Activated CD8-positive, alpha-beta memory T cell treated with anti-CD3 and anti-CD28 coated beads, Interleukin-2, amount 10 ng/mL, durations not matched to agents 7 days and 5 days (primary cell): ENCODE results near the gene GRIK4. TPM values are rescaled to one million over a fixed set of nuclear protein-coding genes. Genes with fewer than 3 reads are reported as not detected.

Source experiments
- ATAC-seq: fragments of 150-1000 bp; cut with Tn5 transposase; one replicate; pipeline ENCODE4 v1.10.0; 2021; ENCODE audit warnings: moderate library complexity
- CTCF ChIA-PET: fragments of 350-600 bp; sonication (Branson Sonifier 250); formaldehyde crosslinking; loops from one replicate; lab custom pipeline; 2021; ENCODE audit warnings: antibody characterized with exemption; lab: Charles Lee
- DNase-seq: peaks from one replicate; pipeline ENCODE4 v3.0.0-alpha.2; 2020
- H3K27ac Mint-ChIP-seq: one replicate; pipeline ENCODE4 v1.8.0; 2021; ENCODE audit warnings: mild to moderate bottlenecking, mixed read lengths
- H3K27me3 Mint-ChIP-seq: one replicate; pipeline ENCODE4 v1.8.0; 2021; ENCODE audit warnings: mixed read lengths
- H3K36me3 Mint-ChIP-seq: one replicate; pipeline ENCODE4 v1.8.0; 2021; ENCODE audit warnings: mild to moderate bottlenecking, mixed read lengths
- H3K4me1 Mint-ChIP-seq: one replicate; pipeline ENCODE4 v1.8.0; 2021; ENCODE audit warnings: mixed read lengths
- H3K4me3 Mint-ChIP-seq: one replicate; pipeline ENCODE4 v1.8.0; 2021; ENCODE audit warnings: mild to moderate bottlenecking, moderate library complexity, mixed read lengths
- H3K9me3 Mint-ChIP-seq: one replicate; pipeline ENCODE4 v1.8.0; 2022; ENCODE audit warnings: low read depth, mixed read lengths
- total RNA-seq, 2 experiments: library from RNA; stranded (reverse); gene quantifications; one replicate each; pipeline ENCODE4 v1.2.3, GENCODE V29; 2021

GRIK4 gene
- total RNA-seq, 2 experiments from 2014 or later: 0.21 TPM; not detected in 1

GRCh38 chr11:120566176-120566575, 54.6 kb downstream of the GRIK4 start:
- Mint-ChIP-seq H3K4me3 (no peak overlapping the region), H3K27me3 (peaks cover 49% of the 10 kb centered on the region), H3K9me3 (no peaks in the 10 kb centered on the region), H3K27ac (no peak overlapping the region), H3K36me3 (no peaks in the 10 kb centered on the region), H3K4me1 (peaks cover 8% of the 10 kb centered on the region)
- DNase-seq: no peak
- CTCF ChIA-PET: no interaction called here
- ATAC-seq: no peak

DNA sequence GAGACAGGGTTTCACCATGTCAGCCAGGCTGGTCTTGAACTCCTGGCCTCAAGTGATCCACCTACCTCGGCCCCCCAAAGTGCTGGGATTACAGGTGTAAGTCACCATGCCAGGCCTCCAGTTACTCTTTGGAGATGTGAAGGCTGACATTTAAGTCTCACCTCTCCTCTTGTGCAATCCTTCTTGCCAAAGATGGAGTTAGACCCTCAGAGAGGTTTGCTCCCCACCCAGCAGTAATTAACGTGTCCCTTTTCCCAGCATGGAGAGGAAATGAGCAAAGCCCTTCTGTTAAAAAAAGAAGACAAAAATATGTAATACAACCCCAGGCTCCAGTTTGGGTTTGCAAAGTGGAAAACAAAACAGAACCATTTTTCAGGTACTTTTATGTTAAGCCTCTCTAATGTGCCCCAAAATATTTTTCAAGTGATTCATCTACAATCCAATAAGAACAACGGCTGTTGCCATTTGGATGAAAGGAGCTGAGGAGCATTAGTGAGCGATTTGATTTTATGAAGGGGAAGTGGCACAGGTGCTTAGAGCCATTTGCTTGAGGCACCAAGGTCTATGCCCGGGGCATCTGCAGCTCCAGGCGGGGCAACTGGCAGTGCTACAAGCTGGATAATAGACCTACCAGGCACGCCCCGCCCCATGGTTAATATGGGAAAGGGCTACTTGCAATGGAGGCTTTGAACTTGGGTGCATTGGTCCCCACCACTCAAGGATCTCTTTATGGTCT, 57.2 kb downstream of the GRIK4 start:
- no peak for DNase-seq
- CTCF ChIA-PET: no interaction called here
- Mint-ChIP-seq H3K27ac (no peak overlapping the region), H3K4me1 (peaks cover 8% of the 10 kb centered on the region), H3K9me3 (no peaks in the 10 kb centered on the region), H3K36me3 (no peaks in the 10 kb centered on the region), H3K27me3 (peaks cover 27% of the 10 kb centered on the region), H3K4me3 (no peak overlapping the region)
- ATAC-seq: no peak

DNA sequence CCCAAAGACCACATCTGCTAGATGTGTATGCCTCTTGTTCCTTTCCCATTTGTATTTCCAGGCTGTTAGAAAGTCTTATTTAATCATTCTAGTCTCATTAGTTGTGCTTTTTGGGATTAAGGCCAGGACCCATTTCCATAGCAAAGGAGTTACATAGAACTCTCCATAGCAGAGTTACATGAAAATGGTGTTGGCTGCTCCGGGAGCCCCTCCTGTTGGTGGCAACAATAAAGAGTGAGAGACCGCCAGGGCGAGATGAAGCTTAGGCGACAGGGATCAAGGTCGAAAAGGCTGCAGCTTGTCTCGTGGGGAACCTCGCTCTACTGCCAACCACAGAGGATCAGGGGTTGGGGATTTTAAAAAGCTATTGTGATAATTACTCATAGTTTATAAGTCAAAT, 58.3 kb downstream of the GRIK4 start:
- no peak for ATAC-seq
- peaks cover 25% of the 10 kb centered on the region for H3K27me3 Mint-ChIP-seq
- H3K27ac Mint-ChIP-seq: no peak overlapping the region
- no peaks in the 10 kb centered on the region for H3K9me3 Mint-ChIP-seq
- CTCF ChIA-PET: no interaction called here
- H3K4me3 Mint-ChIP-seq: no peak overlapping the region
- no peak for DNase-seq
- no peaks in the 10 kb centered on the region for H3K36me3 Mint-ChIP-seq
- H3K4me1 Mint-ChIP-seq: peaks cover 8% of the 10 kb centered on the region

- H3K27ac Mint-ChIP-seq: no peak overlapping the region
- ATAC-seq (no peak), DNase-seq (no peak)
- no peaks in the 10 kb centered on the region for H3K9me3 Mint-ChIP-seq
- CTCF ChIA-PET: no interaction called here
- H3K27me3 Mint-ChIP-seq: peaks cover 11% of the 10 kb centered on the region
- H3K36me3 Mint-ChIP-seq: no peaks in the 10 kb centered on the region
- H3K4me1 Mint-ChIP-seq: no peaks in the 10 kb centered on the region
- no peak overlapping the region for H3K4me3 Mint-ChIP-seq
Observed at GRCh38 chr11:120571476-120571875, 59.9 kb downstream of the GRIK4 start.

GRCh38 chr11:120573756-120574354, 62.3 kb downstream of the GRIK4 start:
- CTCF ChIA-PET: no interaction called here
- Mint-ChIP-seq H3K4me3 (no peak overlapping the region), H3K36me3 (no peaks in the 10 kb centered on the region), H3K27me3 (peaks cover 15% of the 10 kb centered on the region), H3K9me3 (no peaks in the 10 kb centered on the region), H3K27ac (no peak overlapping the region), H3K4me1 (no peaks in the 10 kb centered on the region)
- ATAC-seq (no peak), DNase-seq (no peak)

DNA sequence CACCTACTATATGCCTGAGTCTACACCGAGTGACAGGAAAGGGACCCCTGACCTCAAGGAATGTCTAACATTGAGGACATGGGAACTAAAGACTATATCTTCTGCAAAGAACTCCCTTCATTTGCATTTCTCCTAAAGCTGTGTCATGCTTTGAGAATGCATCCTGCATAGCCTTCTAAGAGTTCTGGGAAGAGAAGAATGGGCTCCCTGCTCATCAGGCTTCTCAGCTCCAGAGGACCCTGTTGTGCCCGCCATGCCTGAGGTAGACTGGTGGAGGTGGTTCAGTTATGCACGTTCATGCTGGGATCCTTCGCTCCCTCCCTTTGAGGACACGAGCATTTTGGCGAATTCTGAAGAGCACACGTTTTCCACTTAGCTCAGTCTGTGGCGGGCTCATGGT, 63.3 kb downstream of the GRIK4 start:
- no peak overlapping the region for H3K4me3 Mint-ChIP-seq
- H3K9me3 Mint-ChIP-seq: no peaks in the 10 kb centered on the region

DNA sequence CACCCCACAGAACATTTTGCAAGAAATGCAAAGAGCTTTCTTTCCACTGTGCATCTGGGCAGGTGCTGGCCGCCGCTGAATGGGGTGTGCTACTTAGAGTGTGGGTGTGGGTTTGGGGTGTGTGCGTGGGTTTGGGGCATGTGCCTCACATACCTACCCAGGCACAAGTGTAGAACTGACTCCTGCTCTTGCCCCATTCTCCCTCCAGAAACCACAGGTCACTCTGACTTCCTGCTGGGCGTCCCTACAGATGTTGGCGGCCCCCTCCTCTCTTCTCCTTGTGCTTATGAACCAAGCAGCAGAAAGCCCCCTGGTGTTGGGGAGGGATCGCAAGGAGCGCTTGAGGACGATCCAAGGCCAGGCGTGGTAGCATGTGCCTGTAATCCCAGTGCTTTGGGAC, 63.9 kb downstream of the GRIK4 start:
- DNase-seq (no peak), ATAC-seq (no peak)
- H3K4me3 Mint-ChIP-seq: no peak overlapping the region
- H3K9me3 Mint-ChIP-seq: no peaks in the 10 kb centered on the region
- H3K4me1 Mint-ChIP-seq: no peaks in the 10 kb centered on the region
- H3K27me3 Mint-ChIP-seq: peaks cover 25% of the 10 kb centered on the region
- H3K27ac Mint-ChIP-seq: no peak overlapping the region
- no peaks in the 10 kb centered on the region for H3K36me3 Mint-ChIP-seq
- CTCF ChIA-PET: no interaction called here

More for the DNA sequence above, 63.3 kb downstream of the GRIK4 start:
- CTCF ChIA-PET: no interaction called here
- ATAC-seq (no peak), DNase-seq (no peak)
- Mint-ChIP-seq H3K4me1 (no peaks in the 10 kb centered on the region), H3K27ac (no peak overlapping the region), H3K27me3 (peaks cover 21% of the 10 kb centered on the region), H3K36me3 (no peaks in the 10 kb centered on the region)

GRCh38 chr11:120576606-120577005, 65.1 kb downstream of the GRIK4 start:
- DNase-seq: no peak
- no peaks in the 10 kb centered on the region for H3K4me1 Mint-ChIP-seq

GRCh38 chr11:120577041-120577440, 65.5 kb downstream of the GRIK4 start:
- ATAC-seq (no peak), DNase-seq (no peak)
- no peaks in the 10 kb centered on the region for H3K4me1 Mint-ChIP-seq
- H3K36me3 Mint-ChIP-seq: no peaks in the 10 kb centered on the region
- no peaks in the 10 kb centered on the region for H3K9me3 Mint-ChIP-seq
- no peak overlapping the region for H3K27ac Mint-ChIP-seq
- H3K27me3 Mint-ChIP-seq: peaks cover 25% of the 10 kb centered on the region
- CTCF ChIA-PET: no interaction called here
- no peak overlapping the region for H3K4me3 Mint-ChIP-seq

More at GRCh38 chr11:120576606-120577005, 65.1 kb downstream of the GRIK4 start:
- CTCF ChIA-PET: no interaction called here
- peaks cover 25% of the 10 kb centered on the region for H3K27me3 Mint-ChIP-seq
- no peak for ATAC-seq
- H3K27ac Mint-ChIP-seq: no peak overlapping the region
- no peaks in the 10 kb centered on the region for H3K9me3 Mint-ChIP-seq
- no peaks in the 10 kb centered on the region for H3K36me3 Mint-ChIP-seq
- H3K4me3 Mint-ChIP-seq: no peak overlapping the region

DNA sequence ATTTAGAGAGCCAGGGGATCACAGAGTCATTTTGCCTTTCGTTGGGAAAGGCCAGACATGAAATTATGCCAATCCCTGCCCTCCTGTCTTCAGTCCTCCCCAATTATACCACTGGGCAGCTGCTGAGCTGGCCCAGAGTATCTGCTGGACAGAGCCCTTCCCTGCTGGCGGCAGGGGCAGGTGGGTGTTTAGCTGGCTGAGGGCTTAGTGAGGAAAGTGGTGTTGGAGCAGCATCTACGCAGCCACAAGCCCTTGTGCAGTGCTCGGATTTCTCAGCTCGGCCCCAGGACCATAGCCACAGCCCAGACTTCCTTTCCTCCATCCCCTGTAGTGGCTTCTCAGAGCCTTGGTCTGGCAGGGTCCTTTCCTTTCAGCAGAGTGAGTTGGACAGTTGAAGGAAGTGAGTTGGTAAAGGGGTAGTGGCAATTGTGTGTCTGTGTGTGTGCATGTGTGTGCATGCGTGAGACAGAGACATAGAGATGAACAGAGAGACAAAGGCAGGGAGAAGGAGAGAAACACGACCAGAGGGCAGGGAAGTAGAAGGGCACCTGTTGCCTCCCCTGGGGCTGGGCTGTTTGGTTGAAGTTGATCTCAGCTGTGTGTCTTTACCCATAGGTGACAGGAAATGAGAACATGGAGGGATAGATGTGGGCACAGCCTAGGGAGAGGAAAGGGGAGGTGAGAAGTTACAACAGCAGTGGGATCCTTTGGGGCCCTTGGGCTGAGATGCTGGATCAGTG, 66.2 kb downstream of the GRIK4 start:
- Mint-ChIP-seq H3K9me3 (no peaks in the 10 kb centered on the region), H3K4me1 (no peaks in the 10 kb centered on the region), H3K4me3 (no peak overlapping the region), H3K27me3 (peaks cover 30% of the 10 kb centered on the region), H3K36me3 (no peaks in the 10 kb centered on the region), H3K27ac (no peak overlapping the region)
- CTCF ChIA-PET: no interaction called here
- DNase-seq (no peak), ATAC-seq (no peak)

- Mint-ChIP-seq H3K36me3 (no peaks in the 10 kb centered on the region), H3K9me3 (peaks cover 5% of the 10 kb centered on the region), H3K27ac (no peak overlapping the region), H3K4me1 (no peaks in the 10 kb centered on the region), H3K27me3 (peaks cover 37% of the 10 kb centered on the region), H3K4me3 (no peak overlapping the region)
- no peak for ATAC-seq
- DNase-seq: no peak
- CTCF ChIA-PET: no interaction called here
Observed at GRCh38 chr11:120578596-120579154, 67.1 kb downstream of the GRIK4 start.

- Mint-ChIP-seq H3K4me3 (no peak overlapping the region), H3K27me3 (peaks cover 40% of the 10 kb centered on the region), H3K4me1 (no peaks in the 10 kb centered on the region), H3K27ac (no peak overlapping the region), H3K9me3 (peaks cover 7% of the 10 kb centered on the region), H3K36me3 (no peaks in the 10 kb centered on the region)
- ATAC-seq (no peak), DNase-seq (no peak)
- CTCF ChIA-PET: no interaction called here
Observed at GRCh38 chr11:120579611-120580031, 68.1 kb downstream of the GRIK4 start.

DNA sequence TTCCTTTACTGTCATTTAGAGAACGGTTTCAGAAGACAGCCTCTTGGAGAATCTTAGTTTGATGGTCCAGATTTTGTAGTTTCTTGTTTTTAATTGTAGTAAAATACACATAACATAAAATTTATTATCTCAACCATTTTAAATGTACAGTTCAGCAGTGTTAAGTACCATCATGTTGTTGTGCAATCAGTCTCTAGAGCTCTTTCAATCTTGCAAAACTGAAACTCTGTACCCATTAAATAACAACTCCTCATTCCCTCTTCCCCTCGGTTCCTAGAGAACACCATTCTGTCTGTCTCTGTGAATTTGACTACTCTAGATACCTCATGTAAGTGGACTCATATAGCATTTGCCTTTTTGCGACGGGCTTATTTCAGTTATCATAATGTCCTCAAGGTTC, 69.8 kb downstream of the GRIK4 start:
- CTCF ChIA-PET: no interaction called here
- H3K27ac Mint-ChIP-seq: no peak overlapping the region
- no peak for DNase-seq
- no peak overlapping the region for H3K4me3 Mint-ChIP-seq
- no peaks in the 10 kb centered on the region for H3K36me3 Mint-ChIP-seq
- H3K4me1 Mint-ChIP-seq: no peaks in the 10 kb centered on the region
- H3K27me3 Mint-ChIP-seq: peaks cover 44% of the 10 kb centered on the region
- no peak for ATAC-seq
- H3K9me3 Mint-ChIP-seq: peaks cover 7% of the 10 kb centered on the region
